NCI-H2171 treated with DMSO at 0.1 percent for 48 hours (cell line): ENCODE measurements around the gene CINP.
A peak's percentile ranks its signal among the peaks of the same experiment; 100 is the strongest.

ENCODE experiments used
- DNase-seq: peaks from one replicate; lab custom pipeline; 2025; lab: John Stamatoyannopoulos, UW

Gene CINP

GRCh38 chr14:102362545-102363181 lies at the start of gene CINP, which contains the start of gene TECPR2:
Gene CINP, minus strand, starts transcription at chr14:102362890. Its CDS starts 39 bp downstream, at chr14:102362851.
Gene TECPR2, plus strand, starts transcription at chr14:102362941. Its CDS starts 13,781 bp downstream, at chr14:102376722.
- DNase-seq, result peak; percentile 96

DNA sequence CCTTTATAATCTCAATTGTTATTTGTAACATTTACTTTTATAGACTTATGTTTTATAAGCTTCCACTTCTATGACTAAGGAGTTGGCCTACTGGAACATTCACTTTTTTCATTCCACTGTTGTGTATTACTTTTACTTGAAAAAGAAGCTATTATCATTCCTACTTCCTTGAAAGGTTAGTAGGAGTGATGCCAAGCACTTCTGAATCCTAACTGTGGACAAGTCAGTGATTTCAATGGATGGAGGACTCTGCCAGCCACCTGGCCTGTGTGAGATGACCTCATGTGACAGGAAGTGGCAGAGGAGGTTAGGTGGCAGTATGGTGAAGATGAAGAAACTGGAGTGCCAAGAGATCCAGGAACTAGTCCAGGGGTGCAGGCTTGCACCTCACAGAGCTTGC lies 46.0 kb upstream of the CINP start:
- DNase-seq, result no peak

GRCh38 chr14:102407258-102407657 lies 44.6 kb upstream of the CINP start:
- DNase-seq, result no peak

GRCh38 chr14:102403028-102403427 lies 40.3 kb upstream of the CINP start:
- no peak for DNase-seq

DNA sequence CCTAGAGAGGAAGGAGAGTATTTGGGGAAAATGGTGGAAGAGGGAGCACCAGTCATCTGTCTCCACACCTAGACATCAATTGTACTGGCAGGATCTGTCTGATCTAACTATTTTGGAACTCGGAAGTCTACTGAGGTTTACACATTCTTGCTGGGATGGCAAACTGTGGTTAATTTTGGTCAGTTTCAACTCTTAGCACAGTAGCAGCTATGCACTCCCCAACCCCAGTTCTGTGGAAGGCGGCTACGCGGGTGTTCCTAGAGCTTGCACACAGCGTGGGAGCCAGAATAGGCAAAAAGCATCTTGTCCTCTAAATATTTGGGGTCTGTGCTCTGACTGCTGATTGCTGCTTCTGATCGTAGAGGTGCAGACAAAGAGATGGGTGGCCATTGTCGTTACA lies 33.8 kb upstream of the CINP start:
- no peak for DNase-seq

GRCh38 chr14:102394717-102395375 lies 32.2 kb upstream of the CINP start:
- DNase-seq, result no peak

DNA sequence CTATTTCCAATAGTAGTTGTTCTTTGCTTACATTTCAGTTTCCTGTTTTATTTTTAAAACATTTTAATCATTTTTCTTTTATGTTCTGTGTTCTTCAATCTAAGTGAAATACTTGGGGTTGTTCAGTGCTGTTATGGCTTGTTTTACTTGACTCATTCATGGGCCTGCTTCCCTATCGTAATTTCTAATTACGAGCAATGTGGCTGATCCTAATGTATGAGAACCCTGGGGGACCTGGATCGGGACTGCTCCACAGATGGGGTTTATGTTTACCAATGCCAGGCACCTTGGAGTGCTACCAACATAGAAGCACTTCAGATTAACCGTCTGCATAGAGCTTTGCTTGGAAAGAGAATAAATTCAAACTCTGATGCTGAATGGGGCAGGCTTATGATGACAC lies 29.8 kb upstream of the CINP start:
- peak; percentile 69 for DNase-seq

GRCh38 chr14:102390064-102390855 lies 27.6 kb upstream of the CINP start:
- no peak for DNase-seq

- DNase-seq, result no peak
Observed at GRCh38 chr14:102389246-102389645, 26.6 kb upstream of the CINP start.

DNA sequence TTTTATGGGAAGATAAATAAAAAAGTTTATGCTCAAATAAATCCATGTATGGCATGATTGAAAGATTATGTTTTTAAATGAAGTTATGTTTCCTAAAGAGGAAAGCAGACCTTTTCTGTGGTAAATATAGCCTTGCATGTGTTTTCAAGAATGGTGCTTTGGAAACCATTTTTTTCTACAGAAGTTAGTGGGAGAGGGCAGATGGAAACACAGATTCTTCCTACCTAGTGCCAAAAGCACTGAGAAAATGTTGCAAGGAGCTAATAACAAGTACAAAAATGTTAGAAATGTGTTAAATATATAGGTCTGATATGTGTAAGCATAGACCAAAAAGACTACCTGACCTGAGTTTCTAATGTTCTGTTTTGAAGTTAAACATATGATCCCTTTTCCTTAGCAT lies 24.4 kb upstream of the CINP start:
- no peak for DNase-seq

GRCh38 chr14:102378830-102379229 lies 16.1 kb upstream of the CINP start:
- DNase-seq, result no peak

DNA sequence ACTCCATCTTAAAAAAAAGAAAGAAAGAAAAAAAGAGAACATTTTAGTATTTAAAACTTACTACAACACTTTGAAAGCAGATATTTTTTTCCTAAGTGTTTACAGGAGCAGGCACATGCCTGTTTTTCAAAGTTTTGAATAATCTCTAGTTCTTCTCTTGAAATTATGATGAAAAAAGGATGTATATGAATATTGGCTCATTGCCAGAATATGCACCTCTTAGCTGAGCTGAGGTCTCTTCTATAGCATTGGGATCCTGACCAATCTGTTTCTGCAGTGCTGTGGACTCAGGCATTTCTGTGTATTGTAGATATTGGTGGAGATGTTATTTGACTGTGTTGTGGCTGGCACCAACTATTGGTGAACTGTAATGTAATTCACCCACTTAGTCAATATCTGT lies 15.0 kb upstream of the CINP start:
- DNase-seq, result no peak

DNA sequence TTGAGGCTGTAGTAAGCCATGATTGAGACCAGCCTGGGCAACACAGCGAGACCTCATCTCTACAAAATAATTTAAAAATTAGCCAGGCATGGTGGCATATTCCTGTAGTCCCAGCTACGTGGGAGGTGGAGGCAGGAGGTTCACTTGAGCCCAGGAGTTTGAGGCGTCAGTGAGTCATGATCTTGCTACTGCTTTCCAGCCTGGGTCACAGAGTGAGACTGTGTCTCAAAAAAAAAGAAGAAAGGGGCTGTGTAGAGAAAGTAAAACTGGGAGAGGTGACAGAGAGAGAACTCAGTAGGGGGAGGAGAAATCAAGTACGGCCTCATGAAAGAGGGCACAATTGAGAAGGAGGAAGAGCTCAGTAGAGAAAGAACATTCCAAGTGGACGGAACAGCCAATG lies 12.4 kb upstream of the CINP start:
- DNase-seq, result no peak

DNA sequence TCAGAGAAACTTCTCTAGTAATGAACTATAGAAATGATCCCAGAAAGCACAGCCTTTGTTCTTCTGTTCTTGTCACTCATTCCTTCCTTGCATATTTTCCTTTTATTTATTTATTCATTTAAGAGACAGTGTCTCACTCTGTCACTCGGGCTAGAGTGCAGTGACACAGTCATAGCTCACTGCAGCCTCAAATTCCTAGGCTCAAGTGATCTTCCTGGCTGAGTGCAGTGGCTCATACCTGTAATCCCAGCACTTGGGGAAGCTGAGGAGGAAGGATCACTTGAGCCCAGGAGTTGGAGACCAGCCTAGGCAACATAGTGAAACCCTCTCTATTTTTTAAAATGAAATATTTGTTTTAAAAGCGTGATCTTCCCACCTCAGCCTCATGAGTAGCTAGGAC lies 11.6 kb upstream of the CINP start:
- no peak for DNase-seq

- no peak for DNase-seq
Observed at GRCh38 chr14:102373110-102373509, 10.4 kb upstream of the CINP start.

DNA sequence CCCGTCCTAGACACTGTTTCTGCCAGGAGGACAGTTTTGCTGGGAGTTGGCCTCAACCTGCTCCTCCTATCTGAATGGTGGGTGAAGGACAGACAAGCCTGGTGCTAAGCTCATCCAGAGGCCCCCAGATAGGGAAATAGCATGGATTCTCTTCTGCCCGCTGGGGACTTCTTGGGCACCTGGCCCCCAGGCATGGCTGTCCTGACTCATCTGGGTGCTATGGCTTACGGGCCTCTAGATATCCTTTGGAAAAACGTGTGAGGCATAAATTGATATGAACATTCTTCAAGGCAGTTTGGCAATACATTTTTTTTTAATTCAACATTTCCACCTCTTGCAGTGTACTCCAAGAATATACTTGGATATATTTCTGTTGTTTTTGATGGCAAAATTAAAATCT lies 8.7 kb upstream of the CINP start:
- DNase-seq, result no peak

GRCh38 chr14:102370305-102370809 lies 7.7 kb upstream of the CINP start:
- DNase-seq, result no peak

- no peak for DNase-seq
Observed at GRCh38 chr14:102363182-102363943, 673 bp upstream of the CINP start.

- DNase-seq, result no peak
Observed at GRCh38 chr14:102362084-102362483, 606 bp downstream of the CINP start.

DNA sequence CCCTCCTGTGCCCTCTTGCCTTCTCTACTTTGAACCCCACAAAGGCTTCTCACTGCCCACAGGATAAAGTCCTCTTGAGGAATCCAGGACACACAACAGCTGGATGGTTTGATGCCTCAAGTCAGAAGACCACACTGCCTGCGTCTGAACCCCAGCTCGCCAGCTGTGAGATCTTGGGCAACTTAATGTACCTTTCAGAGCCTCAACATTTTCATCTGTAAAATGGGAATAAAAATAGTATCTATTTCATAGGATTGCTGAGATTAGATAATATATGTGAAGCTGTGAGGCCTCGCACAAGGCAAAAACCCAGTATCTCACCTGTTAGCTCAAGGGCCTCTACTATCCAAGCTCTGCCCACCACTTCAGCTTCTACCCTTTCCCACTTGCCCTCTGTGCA lies 2.3 kb downstream of the CINP start:
- no peak for DNase-seq

DNA sequence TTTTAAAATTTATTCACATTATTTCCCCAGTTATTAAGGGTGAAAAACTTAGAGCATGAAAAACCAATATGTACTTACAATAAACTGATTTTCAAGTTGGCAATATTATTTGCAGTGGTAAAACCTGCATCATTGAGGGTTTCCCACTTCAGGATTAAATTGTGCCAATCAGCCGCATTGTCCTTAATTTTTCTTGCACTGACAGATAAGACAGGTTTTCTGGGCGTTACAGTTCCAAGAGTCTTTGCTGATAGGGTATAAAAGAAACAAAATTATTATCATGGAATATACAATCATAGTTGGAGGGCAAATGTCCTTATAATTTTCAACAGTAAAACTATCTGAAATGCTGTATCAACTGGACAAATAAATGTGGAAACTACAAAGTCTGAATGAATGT lies 3.3 kb downstream of the CINP start:
- no peak for DNase-seq

DNA sequence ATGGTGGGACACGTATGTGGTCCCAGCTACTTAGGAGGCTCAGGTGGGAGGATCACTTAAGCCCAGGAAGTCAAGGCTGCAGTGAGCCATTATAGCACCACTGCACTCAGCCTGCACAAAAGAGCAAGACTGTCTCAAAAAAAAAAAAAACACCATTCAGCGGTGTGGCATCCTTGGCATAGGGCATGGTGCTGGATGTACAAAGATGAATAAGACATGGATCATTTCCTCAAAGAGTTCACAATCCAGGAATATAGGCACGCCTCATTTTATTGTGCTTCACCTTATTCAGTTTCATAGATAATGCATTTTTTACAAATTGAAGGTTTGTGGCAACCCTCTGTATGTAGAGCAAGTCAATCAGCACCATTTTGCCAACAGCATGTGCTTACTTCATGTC lies 6.4 kb downstream of the CINP start:
- DNase-seq, result no peak
